Stimulated activated CD4-positive, alpha-beta T cell treated with anti-CD3 and anti-CD28 coated beads, Interleukin-12 subunit alpha, Interleukin-12 subunit beta, amount 100 ng/mL, for 4 hours (primary cell): ENCODE measurements around the gene CCDC61.

Experiments
- DNase-seq: peaks from one replicate; pipeline ENCODE4 v3.0.0-alpha.2; 2020

CCDC61 gene

GRCh38 chr19:46017095-46017429 is 21.8 kb downstream of the CCDC61 start:
- DNase-seq, result no peak

- DNase-seq, result no peak
Observed at GRCh38 chr19:46017874-46018675, 22.8 kb downstream of the CCDC61 start.

GRCh38 chr19:46018729-46019251 is 23.5 kb downstream of the CCDC61 start:
- DNase-seq, result no peak

- no peak for DNase-seq
Observed at GRCh38 chr19:46019270-46019669, 24.0 kb downstream of the CCDC61 start.

- no peak for DNase-seq
Observed at GRCh38 chr19:46020819-46021125, 25.5 kb downstream of the CCDC61 start.

GRCh38 chr19:46021531-46022041 is 26.3 kb downstream of the CCDC61 start:
- DNase-seq, result no peak

GRCh38 chr19:46022061-46022430 is 26.8 kb downstream of the CCDC61 start:
- DNase-seq, result no peak

- DNase-seq, result no peak
Observed at GRCh38 chr19:46022431-46023310, 27.4 kb downstream of the CCDC61 start, which contains the start of gene PGLYRP1. TSS of gene PGLYRP1 (minus strand) at chr19:46023053. CDS start at chr19:46023021, 32 bp downstream.

GRCh38 chr19:46023311-46023779 is 28.1 kb downstream of the CCDC61 start:
- DNase-seq, result no peak

- DNase-seq, result no peak
Observed at GRCh38 chr19:46025835-46026234, 30.6 kb downstream of the CCDC61 start.

- no peak for DNase-seq
Observed at GRCh38 chr19:46030812-46031550, 35.7 kb downstream of the CCDC61 start.

- DNase-seq, result no peak
Observed at GRCh38 chr19:46031781-46032596, 36.7 kb downstream of the CCDC61 start.

GRCh38 chr19:46032597-46033025 is 37.3 kb downstream of the CCDC61 start:
- DNase-seq, result no peak

GRCh38 chr19:46033401-46033800 is 38.1 kb downstream of the CCDC61 start:
- no peak for DNase-seq

- no peak for DNase-seq
Observed at GRCh38 chr19:46035546-46035945, 40.3 kb downstream of the CCDC61 start.

GRCh38 chr19:46035986-46036743 is 40.9 kb downstream of the CCDC61 start:
- no peak for DNase-seq

- DNase-seq, result no peak
Observed at GRCh38 chr19:46036744-46037128, 41.5 kb downstream of the CCDC61 start.

GRCh38 chr19:46040125-46040524 is 44.9 kb downstream of the CCDC61 start:
- no peak for DNase-seq

- no peak for DNase-seq
Observed at GRCh38 chr19:46040952-46041500, 45.8 kb downstream of the CCDC61 start, which contains the start of gene IGFL4. TSS of gene IGFL4 (minus strand) at chr19:46041002. CDS start at chr19:46040962, 40 bp downstream.

- no peak for DNase-seq
Observed at GRCh38 chr19:46042252-46042883, 47.1 kb downstream of the CCDC61 start.
